Stromal cell of bone marrow (primary cell): ENCODE measurements around the gene CELF4.

Source experiments
- DNase-seq: peaks from one replicate; pipeline ENCODE4 v3.0.0-alpha.2; 2012; ENCODE audit warnings: low read depth

Gene CELF4

GRCh38 chr18:37222354-37222998 lies 343.1 kb downstream of the CELF4 start:
- DNase-seq: peak; percentile 79

- DNase-seq: no peak
Observed at GRCh38 chr18:37219257-37219656, 346.3 kb downstream of the CELF4 start.

- no peak for DNase-seq
Observed at GRCh38 chr18:37218022-37218590, 347.5 kb downstream of the CELF4 start.

- DNase-seq: no peak
Observed at GRCh38 chr18:37210781-37211180, 354.8 kb downstream of the CELF4 start.

GRCh38 chr18:37207343-37207742 lies 358.3 kb downstream of the CELF4 start:
- DNase-seq: no peak

GRCh38 chr18:37199741-37200140 lies 365.9 kb downstream of the CELF4 start:
- no peak for DNase-seq
